HG03108 (cell line): ENCODE measurements around the gene ALG13.
"Not testable (repeated sequence)": the region's sequence is repeated elsewhere in the genome, so short reads cannot be mapped to it uniquely, and the experiment has no call there.

Experiments used
- ATAC-seq: cut with Tn5 transposase; IDR thresholded peaks from one replicate; pipeline ENCODE4 v1.9.1; 2021; ENCODE audit warnings: moderate library complexity; ENCODE audit not compliant: unreplicated experiment

ALG13 gene

DNA sequence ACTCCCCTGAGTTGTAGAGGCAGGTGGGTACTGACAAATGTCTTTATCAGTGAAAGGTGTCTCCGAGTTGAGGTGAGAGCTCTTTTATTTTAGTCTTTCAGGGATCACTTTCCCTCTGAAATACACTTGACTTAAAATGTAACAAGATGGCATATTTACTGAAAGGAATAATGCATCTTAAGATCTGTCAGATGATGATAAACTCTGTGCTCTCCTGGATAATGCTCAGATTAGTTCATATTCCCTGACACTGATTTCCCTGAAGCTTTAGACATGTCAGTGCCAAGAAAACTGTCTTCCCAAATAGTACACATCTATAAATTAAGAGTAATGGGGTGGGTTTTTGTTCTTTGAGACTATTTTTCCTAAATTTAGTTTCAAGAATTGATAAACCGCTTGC, 75.5 kb downstream of the ALG13 start:
- no peak for ATAC-seq

DNA sequence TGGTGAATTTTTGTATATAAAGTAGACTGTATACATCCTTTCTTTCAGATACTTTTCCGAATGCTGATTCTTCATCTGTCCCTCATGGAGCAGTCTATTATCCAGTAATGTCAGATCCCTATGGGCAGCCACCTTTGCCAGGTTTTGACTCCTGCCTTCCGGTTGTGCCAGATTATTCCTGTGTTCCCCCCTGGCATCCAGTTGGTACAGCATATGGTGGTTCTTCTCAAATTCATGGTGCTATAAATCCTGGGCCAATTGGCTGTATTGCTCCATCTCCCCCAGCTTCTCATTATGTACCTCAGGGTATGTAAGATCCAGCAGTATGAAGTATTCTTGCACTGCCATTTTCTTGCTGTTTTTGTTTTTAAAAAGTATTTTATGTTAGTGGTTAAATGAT, 78.7 kb downstream of the ALG13 start:
- no peak for ATAC-seq

DNA sequence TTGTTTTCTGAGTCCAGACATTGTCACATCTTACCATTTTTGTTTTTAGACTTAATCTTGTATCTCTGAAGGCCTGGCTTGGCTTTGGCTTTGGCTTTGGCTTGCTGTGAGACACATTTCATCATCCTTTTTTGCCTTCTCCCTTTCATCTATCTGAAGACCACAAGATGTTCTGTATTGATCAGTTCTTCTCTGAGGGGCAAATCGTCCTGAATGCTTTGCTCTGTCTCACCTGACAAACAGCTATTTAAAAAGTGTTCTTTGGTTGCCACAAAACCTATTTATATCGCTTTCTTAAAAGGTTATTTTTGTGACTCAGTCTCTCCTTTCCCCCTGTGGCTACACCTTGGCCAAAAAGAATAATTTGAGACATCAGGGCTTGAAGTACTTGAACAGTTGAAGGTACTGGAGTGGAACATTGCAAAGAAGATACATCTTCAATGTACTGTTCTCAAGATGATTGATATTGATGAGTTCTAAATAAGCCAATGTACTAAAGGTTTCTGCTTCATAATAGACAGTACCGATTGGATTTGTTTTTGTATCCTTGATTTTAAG, 80.7 kb downstream of the ALG13 start:
- no peak for ATAC-seq

DNA sequence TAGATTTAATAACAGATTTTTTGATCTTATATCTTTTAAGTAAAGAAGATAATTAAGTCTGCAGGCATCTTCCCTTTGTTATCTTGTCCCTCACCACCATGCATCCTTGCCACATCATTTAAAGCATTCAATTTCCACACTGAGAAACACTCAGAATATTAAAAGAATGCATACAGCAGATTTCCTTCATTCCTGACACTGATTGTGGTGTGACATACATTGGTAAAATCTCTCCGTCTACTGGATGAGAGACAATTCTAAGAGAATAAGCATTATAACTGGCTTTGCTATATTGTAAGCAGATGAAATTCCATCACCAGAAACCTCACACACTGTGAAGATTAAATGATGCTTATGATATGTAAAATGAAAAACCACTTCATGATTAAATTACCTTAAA, 97.6 kb downstream of the ALG13 start:
- ATAC-seq = no peak

DNA sequence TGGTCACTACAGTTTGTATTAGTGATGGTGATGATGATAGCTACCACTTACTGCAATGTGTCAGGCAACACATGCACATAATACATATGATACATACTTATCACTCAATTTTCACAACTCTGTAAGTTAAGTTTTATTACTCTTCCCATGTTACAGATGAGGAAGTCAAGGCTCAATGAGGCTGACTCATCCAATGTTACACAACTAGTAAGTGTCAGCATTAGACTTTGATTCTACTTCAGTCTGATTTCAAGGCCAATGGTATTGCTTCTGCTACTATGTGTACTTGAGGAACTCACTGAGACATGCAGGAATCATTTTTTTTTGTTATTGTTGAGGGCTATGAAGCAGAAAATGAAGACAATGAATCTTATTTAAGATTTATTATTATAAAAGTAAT, 98.6 kb downstream of the ALG13 start:
- no peak for ATAC-seq

DNA sequence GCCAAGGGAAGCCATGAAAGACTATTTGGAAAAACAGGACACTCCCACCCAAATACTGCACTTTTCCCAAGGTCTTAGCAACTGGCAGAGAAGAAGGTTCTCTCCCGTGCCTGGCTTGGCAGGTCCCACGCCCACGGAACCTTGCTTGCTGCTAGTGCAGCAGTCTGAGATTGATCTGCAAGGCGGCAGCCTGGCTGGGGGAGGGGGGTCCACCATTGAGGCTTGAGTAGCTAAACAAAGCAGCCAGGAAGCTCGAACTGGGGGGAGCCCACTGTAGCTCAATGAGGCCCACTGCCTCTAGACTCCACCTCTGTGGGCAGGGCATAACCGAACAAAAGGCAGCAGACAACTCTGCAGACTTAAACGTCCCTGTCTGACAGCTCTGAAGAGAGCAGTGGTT, 103.7 kb downstream of the ALG13 start:
- ATAC-seq = no peak

DNA sequence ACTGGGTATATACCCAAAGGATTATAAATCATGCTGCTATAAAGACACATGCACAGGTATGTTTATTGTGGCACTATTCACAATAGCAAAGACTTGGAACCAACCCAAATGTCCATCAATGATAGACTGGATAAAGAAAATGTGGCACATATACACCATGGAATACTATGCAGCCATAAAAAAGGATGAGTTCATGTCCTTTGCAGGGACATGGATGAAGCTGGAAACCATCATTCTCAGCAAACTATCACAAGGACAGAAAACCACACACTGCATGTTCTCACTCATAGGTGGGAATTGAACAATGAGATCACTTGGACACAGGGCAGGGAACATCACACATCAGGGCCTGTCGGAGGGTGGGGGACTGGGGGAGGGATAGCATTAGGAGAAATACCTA, 109.1 kb downstream of the ALG13 start:
- not testable (repeated sequence) for ATAC-seq
